HCT116 (cell line): ENCODE measurements around the gene ELFN1. TPM values are rescaled to one million over a fixed set of nuclear protein-coding genes. Genes with fewer than 3 reads are reported as not detected.

Experiments
- ATAC-seq: fragments of 200-7000 bp; cut with Tn5 transposase; 2 replicates; pipeline ENCODE4 v1.9.1; 2020; ENCODE audit warnings: mild to moderate bottlenecking, moderate library complexity
- BruUV-seq: library from RNA; stranded (reverse); fragments of 400-500 nt; replicated peaks from 2 replicates; lab custom pipeline; 2021; lab: Mats Ljungman, UMichigan
- CTCF ChIA-PET: fragments of 300-600 bp; sonication (Branson Sonifier 250); formaldehyde crosslinking; loops from one replicate; lab custom pipeline; 2021; ENCODE audit warnings: antibody characterized with exemption; lab: Charles Lee
- POLR2A ChIA-PET: fragments of 300-600, 350-600 bp; sonication (Branson Sonifier 250); formaldehyde crosslinking; loops from one replicate; lab custom pipeline; 2021; ENCODE audit warnings: antibody characterized with exemption; lab: Charles Lee
- RAD21 ChIA-PET, 2 experiments: fragments of 300-600 bp; sonication (Branson Sonifier 250); formaldehyde crosslinking; loops; one replicate each; lab custom pipeline; 2023; ENCODE audit warnings: low total read pairs in 2 of 2; ENCODE audit not compliant: uncharacterized antibody in 2 of 2, unreplicated experiment in 2 of 2, low non-redundant PET in 1 of 2; lab: Charles Lee
- DNase-seq: peaks from one replicate; pipeline ENCODE4 v3.0.0-alpha.2; 2010; ENCODE audit warnings: low read depth, low spot score
- H2AFZ ChIP-seq: fragments of 200-600 bp; shearing (Covaris generic), sonication (generic); 2 replicates; pipeline ENCODE4 v1.6.1; 2017; ENCODE audit warnings: low read depth, mixed run types, mixed read lengths, antibody characterized with exemption, low read length; ENCODE audit not compliant: poor library complexity, severe bottlenecking
- H3K27ac ChIP-seq: 2 replicates; pipeline ENCODE4 v1.5.1; 2012; ENCODE audit warnings: low read depth, low read length
- H3K27me3 ChIP-seq: fragments of 200-600 bp; sonication (generic); 2 replicates; pipeline ENCODE4 v1.6.1; 2016; ENCODE audit warnings: mixed run types, low read length, mixed read lengths; ENCODE audit not compliant: insufficient read depth
- H3K36me3 ChIP-seq, 2 experiments: fragments of 200-500 bp in 1 of 2; fragments of 200-600 bp in 1 of 2; sonication (Bioruptor generic) in 1 of 2; sonication (generic) in 1 of 2; 2 replicates each; pipeline versions ENCODE4 v1.5.1 to v1.6.1; 2014 to 2016; ENCODE audit warnings: low read length in 2 of 2, inconsistent platforms in 1 of 2, mixed read lengths in 1 of 2, mixed run types in 1 of 2; ENCODE audit not compliant: insufficient read depth in 2 of 2, control insufficient read depth in 1 of 2
- H3K4me1 ChIP-seq, 2 experiments: fragments of 200-600 bp in 1 of 2; sonication (generic) in 1 of 2; 2 replicates each; pipeline versions ENCODE4 v1.5.1 to v1.6.1; 2012 to 2017; ENCODE audit warnings: low read length in 2 of 2, inconsistent platforms in 1 of 2, mild to moderate bottlenecking in 1 of 2, mixed read lengths in 1 of 2, mixed run types in 1 of 2, moderate library complexity in 1 of 2; ENCODE audit not compliant: insufficient read depth in 2 of 2, control insufficient read depth in 1 of 2
- H3K4me2 ChIP-seq: fragments of 200-600 bp; sonication (generic); 2 replicates; pipeline ENCODE4 v1.6.1; 2017; ENCODE audit warnings: mixed run types, low read length, mixed read lengths
- H3K4me3 ChIP-seq, 2 experiments: fragments of 200-600 bp in 1 of 2; sonication (generic) in 1 of 2; replicated peaks in 1 of 2; 2 replicates each; pipeline ENCODE4 v1.5.1; 2011 to 2016; ENCODE audit warnings: low read length in 2 of 2, control low read depth in 1 of 2, low read depth in 1 of 2, mild to moderate bottlenecking in 1 of 2, mixed read lengths in 1 of 2, mixed run types in 1 of 2
- H3K79me2 ChIP-seq: fragments of 200-600 bp; sonication (generic); 2 replicates; pipeline ENCODE4 v1.6.1; 2017; ENCODE audit warnings: mild to moderate bottlenecking, mixed run types, low read length, moderate library complexity, mixed read lengths; ENCODE audit not compliant: insufficient read depth
- H3K9ac ChIP-seq: fragments of 200-600 bp; sonication (generic); 2 replicates; pipeline ENCODE4 v1.6.1; 2016; ENCODE audit warnings: low read length, mixed read lengths
- H3K9me2 ChIP-seq: fragments of 200-600 bp; sonication (generic), shearing (Covaris generic); 2 replicates; pipeline ENCODE4 v1.6.1; 2017; ENCODE audit warnings: mixed run types, mild to moderate bottlenecking, moderate library complexity; ENCODE audit not compliant: insufficient read depth
- H3K9me3 ChIP-seq, 2 experiments: fragments of 200-500 bp in 1 of 2; fragments of 200-600 bp in 1 of 2; sonication (Bioruptor generic) in 1 of 2; sonication (generic) in 1 of 2; 2 replicates each; pipeline ENCODE4 v1.6.1; 2014 to 2017; ENCODE audit warnings: low read length in 2 of 2, mixed read lengths in 2 of 2, inconsistent platforms in 1 of 2, low read depth in 1 of 2, mild to moderate bottlenecking in 1 of 2, mixed run types in 1 of 2, moderate library complexity in 1 of 2; ENCODE audit not compliant: control insufficient read depth in 1 of 2, insufficient read depth in 1 of 2
- H4K20me1 ChIP-seq: fragments of 200-600 bp; sonication (generic), shearing (Covaris generic); 2 replicates; pipeline ENCODE4 v1.6.1; 2017; ENCODE audit warnings: mixed run types, mild to moderate bottlenecking, moderate library complexity; ENCODE audit not compliant: insufficient read depth
- CEBPB ChIP-seq: IDR thresholded peaks from 2 replicates; pipeline ENCODE4 v1.6.1; 2012; ENCODE audit warnings: low read depth
- EGR1 ChIP-seq: IDR thresholded peaks from 2 replicates; pipeline ENCODE4 v1.6.1; 2012; ENCODE audit warnings: low read depth
- ELF1 ChIP-seq: IDR thresholded peaks from 2 replicates; pipeline ENCODE4 v1.6.1; 2012; ENCODE audit warnings: low read depth, borderline replicate concordance
- EZH2phosphoT487 ChIP-seq: fragments of 200-600 bp; IDR thresholded peaks from 2 replicates; pipeline ENCODE4 v1.6.1; 2018; ENCODE audit warnings: antibody characterized with exemption, borderline replicate concordance
- FOSL1 ChIP-seq: IDR thresholded peaks from 2 replicates; pipeline ENCODE4 v1.6.1; 2012; ENCODE audit warnings: low read depth
- POLR2A ChIP-seq: IDR thresholded peaks from 2 replicates; pipeline ENCODE4 v1.7.0; 2011; ENCODE audit warnings: borderline replicate concordance; ENCODE audit not compliant: insufficient read depth, insufficient read length; ENCODE audit errors: extremely low read depth
- POLR2AphosphoS5 ChIP-seq: IDR thresholded peaks from 2 replicates; pipeline ENCODE4 v1.6.1; 2011; ENCODE audit warnings: mild to moderate bottlenecking, low read depth, low read length, moderate library complexity
- RAD21 ChIP-seq: IDR thresholded peaks from 2 replicates; pipeline ENCODE4 v1.6.1; 2012; ENCODE audit warnings: low read depth, mild to moderate bottlenecking
- SIN3A ChIP-seq: IDR thresholded peaks from 2 replicates; pipeline ENCODE4 v1.6.1; 2012; ENCODE audit warnings: low read depth
- SP1 ChIP-seq: IDR thresholded peaks from 2 replicates; pipeline ENCODE4 v1.6.1; 2012; ENCODE audit warnings: low read depth
- intact Hi-C: fragments of 100-400 bp; cut with micrococcal nuclease; formaldehyde crosslinking; loops from 2 replicates; pipeline ENCODE4 v1.10.0; 2022
- total RNA-seq: library from RNA; stranded (reverse); gene quantifications from one replicate; pipeline ENCODE4 v1.2.1, GENCODE V29; 2021; ENCODE audit not compliant: unreplicated experiment
- TF ChIP-seq, protein P1 (sequence below): IDR thresholded peaks from 2 replicates; pipeline ENCODE4 v1.6.1; 2011; ENCODE audit warnings: mild to moderate bottlenecking, low read length, moderate library complexity; ENCODE audit not compliant: insufficient replicate concordance; ENCODE audit errors: extremely low read depth
- TF ChIP-seq, protein P2 (sequence below): IDR thresholded peaks from 2 replicates; pipeline ENCODE4 v1.6.1; 2012; ENCODE audit warnings: low read depth
- TF ChIP-seq, protein P3 (sequence below), 3 experiments: fragments of 200-600 bp in 1 of 3; sonication (generic) in 1 of 3; IDR thresholded peaks in 2 of 3; conservative IDR thresholded peaks in 1 of 3; 2 replicates each; pipeline ENCODE4 v1.5.1; 2012 to 2017; ENCODE audit warnings: low read depth in 2 of 3, low read length in 2 of 3, antibody characterized with exemption in 1 of 3, borderline replicate concordance in 1 of 3, control low read depth in 1 of 3, mild to moderate bottlenecking in 1 of 3, mixed read lengths in 1 of 3, mixed run types in 1 of 3, moderate library complexity in 1 of 3; ENCODE audit not compliant: insufficient read depth in 1 of 3

The ELFN1 gene
- total RNA-seq, 1 experiment from 2014 or later, result 4.4 TPM

DNA sequence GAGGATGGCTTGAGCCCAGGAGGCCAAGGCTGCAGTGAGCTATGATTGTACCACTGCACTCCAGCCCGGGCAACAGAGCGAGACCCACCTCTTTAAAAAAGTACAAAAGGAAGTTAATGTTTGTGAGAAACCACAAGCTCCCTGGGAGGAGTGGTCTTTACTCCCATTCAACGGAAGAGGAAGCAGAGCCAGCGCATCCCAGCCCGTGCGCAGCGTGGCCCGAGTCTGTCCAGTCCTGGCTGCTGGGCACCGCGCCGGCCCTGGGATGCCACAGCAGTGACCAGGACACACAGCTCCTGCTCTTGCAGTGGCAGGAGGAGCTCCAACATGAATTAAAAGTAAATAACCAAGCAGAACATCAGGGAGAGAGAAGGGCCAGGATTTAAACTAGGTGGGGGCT is 68.4 kb downstream of the ELFN1 start:
- BruUV-seq, result no TSS peak
- H3K9me2 ChIP-seq, result no peaks in the 10 kb centered on the region
- POLR2A ChIA-PET, result no interaction called here
- no peak overlapping the region for H3K9ac ChIP-seq
- RAD21 ChIA-PET, result no interaction called here
- H3K27me3 ChIP-seq, result peaks cover 10% of the 10 kb centered on the region; the same call in 1 of the 2 replicates
- TF ChIP-seq, protein P1, sequence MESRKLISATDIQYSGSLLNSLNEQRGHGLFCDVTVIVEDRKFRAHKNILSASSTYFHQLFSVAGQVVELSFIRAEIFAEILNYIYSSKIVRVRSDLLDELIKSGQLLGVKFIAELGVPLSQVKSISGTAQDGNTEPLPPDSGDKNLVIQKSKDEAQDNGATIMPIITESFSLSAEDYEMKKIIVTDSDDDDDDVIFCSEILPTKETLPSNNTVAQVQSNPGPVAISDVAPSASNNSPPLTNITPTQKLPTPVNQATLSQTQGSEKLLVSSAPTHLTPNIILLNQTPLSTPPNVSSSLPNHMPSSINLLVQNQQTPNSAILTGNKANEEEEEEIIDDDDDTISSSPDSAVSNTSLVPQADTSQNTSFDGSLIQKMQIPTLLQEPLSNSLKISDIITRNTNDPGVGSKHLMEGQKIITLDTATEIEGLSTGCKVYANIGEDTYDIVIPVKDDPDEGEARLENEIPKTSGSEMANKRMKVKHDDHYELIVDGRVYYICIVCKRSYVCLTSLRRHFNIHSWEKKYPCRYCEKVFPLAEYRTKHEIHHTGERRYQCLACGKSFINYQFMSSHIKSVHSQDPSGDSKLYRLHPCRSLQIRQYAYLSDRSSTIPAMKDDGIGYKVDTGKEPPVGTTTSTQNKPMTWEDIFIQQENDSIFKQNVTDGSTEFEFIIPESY, result no peak
- TF ChIP-seq POLR2A, result no peak
- TF ChIP-seq FOSL1, result no peak
- no peak for TF ChIP-seq ELF1
- TF ChIP-seq EZH2phosphoT487, result no peak
- TF ChIP-seq SP1, result no peak
- TF ChIP-seq RAD21, result no peak
- TF ChIP-seq POLR2AphosphoS5, result no peak
- TF ChIP-seq, protein P2, sequence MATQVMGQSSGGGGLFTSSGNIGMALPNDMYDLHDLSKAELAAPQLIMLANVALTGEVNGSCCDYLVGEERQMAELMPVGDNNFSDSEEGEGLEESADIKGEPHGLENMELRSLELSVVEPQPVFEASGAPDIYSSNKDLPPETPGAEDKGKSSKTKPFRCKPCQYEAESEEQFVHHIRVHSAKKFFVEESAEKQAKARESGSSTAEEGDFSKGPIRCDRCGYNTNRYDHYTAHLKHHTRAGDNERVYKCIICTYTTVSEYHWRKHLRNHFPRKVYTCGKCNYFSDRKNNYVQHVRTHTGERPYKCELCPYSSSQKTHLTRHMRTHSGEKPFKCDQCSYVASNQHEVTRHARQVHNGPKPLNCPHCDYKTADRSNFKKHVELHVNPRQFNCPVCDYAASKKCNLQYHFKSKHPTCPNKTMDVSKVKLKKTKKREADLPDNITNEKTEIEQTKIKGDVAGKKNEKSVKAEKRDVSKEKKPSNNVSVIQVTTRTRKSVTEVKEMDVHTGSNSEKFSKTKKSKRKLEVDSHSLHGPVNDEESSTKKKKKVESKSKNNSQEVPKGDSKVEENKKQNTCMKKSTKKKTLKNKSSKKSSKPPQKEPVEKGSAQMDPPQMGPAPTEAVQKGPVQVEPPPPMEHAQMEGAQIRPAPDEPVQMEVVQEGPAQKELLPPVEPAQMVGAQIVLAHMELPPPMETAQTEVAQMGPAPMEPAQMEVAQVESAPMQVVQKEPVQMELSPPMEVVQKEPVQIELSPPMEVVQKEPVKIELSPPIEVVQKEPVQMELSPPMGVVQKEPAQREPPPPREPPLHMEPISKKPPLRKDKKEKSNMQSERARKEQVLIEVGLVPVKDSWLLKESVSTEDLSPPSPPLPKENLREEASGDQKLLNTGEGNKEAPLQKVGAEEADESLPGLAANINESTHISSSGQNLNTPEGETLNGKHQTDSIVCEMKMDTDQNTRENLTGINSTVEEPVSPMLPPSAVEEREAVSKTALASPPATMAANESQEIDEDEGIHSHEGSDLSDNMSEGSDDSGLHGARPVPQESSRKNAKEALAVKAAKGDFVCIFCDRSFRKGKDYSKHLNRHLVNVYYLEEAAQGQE, result no peak
- TF ChIP-seq EGR1, result no peak
- TF ChIP-seq CEBPB, result no peak
- no peak for TF ChIP-seq SIN3A
- TF ChIP-seq, protein P3, sequence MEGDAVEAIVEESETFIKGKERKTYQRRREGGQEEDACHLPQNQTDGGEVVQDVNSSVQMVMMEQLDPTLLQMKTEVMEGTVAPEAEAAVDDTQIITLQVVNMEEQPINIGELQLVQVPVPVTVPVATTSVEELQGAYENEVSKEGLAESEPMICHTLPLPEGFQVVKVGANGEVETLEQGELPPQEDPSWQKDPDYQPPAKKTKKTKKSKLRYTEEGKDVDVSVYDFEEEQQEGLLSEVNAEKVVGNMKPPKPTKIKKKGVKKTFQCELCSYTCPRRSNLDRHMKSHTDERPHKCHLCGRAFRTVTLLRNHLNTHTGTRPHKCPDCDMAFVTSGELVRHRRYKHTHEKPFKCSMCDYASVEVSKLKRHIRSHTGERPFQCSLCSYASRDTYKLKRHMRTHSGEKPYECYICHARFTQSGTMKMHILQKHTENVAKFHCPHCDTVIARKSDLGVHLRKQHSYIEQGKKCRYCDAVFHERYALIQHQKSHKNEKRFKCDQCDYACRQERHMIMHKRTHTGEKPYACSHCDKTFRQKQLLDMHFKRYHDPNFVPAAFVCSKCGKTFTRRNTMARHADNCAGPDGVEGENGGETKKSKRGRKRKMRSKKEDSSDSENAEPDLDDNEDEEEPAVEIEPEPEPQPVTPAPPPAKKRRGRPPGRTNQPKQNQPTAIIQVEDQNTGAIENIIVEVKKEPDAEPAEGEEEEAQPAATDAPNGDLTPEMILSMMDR (IDR thresholded peaks at IDR 0.05 in 2 of 3, conservative IDR thresholded peaks at IDR 0.05 in 1 of 3; ENCODE audit: borderline replicate concordance in 1 of 3, insufficient read depth in 1 of 3, low read depth in 2 of 3, low read length in 2 of 3), result no peak
- no peak overlapping the region for H3K4me2 ChIP-seq
- no peak overlapping the region for H3K4me3 ChIP-seq
- H3K27ac ChIP-seq, result no peak overlapping the region
- peaks cover 30% of the 10 kb centered on the region for H3K79me2 ChIP-seq
- DNase-seq, result no peak
- H3K4me1 ChIP-seq, result peaks cover 6 to 28% of the 10 kb centered on the region in 2 experiments
- no peak overlapping the region for H2AFZ ChIP-seq
- intact Hi-C loops, result loop anchor here (10.0 kb wide), 1 partner anchor 164 kb away; the partner anchor contains the start of gene PSMG3
- no peak for ATAC-seq
- peaks cover 0 to 15% of the 10 kb centered on the region in 2 experiments; a peak in 1 of 4 replicates for H3K36me3 ChIP-seq
- no peaks in the 10 kb centered on the region for H3K9me3 ChIP-seq
- H4K20me1 ChIP-seq, result no peaks in the 10 kb centered on the region; the same call in 1 of the 2 replicates
- CTCF ChIA-PET, result no interaction called here
